ENCODE measurements around the gene EDDM13. TPM values are rescaled to one million over a fixed set of nuclear protein-coding genes. Genes with fewer than 3 reads are reported as not detected.

EDDM13 gene
- total and polyA plus RNA-seq, 2 of the 8 experiments (the other 6 are each of a cell fraction or from before 2014, with no cell fraction given) = not detected

DNA sequence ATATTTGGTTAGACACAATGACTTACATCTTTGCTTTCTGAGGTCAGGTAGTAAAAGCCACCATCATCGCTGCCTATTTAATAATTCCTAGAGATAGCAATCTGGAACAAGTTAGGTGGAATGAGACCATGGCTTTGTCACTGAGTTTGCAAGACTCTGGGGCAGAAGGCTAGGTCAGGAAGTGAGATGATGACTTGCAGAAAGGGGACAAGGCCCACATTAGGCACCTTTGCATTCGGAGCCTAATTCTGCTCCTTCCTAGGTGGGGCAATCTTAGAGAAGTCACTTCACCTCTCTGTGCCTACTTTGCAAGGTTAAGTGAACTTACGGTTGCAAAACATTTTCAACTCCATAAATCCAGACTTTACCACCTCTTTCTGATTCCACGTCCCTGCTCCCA is 10.3 kb downstream of the EDDM13 start:
- H3K4me1 ChIP-seq (replicated peaks in 1 of 4; ENCODE audit: control insufficient read depth in 3 of 4, insufficient read depth in 4 of 4, low read length in 3 of 4) = no peaks in the 10 kb centered on the region
- no peak overlapping the region for H3K9ac ChIP-seq (replicated peaks in 1 of 4; ENCODE audit: extremely low read depth in 1 of 4, low read depth in 3 of 4, low read length in 3 of 4)
- H4K91ac ChIP-seq (replicated peaks; ENCODE audit: insufficient read length, low read length) = no peak overlapping the region
- no peak overlapping the region for H2BK15ac ChIP-seq (ENCODE audit: low read length)
- H3K23ac ChIP-seq (ENCODE audit: insufficient read length) = no peak overlapping the region
- no peak overlapping the region for H3K4ac ChIP-seq (replicated peaks; ENCODE audit: insufficient read length, low read depth, low read length)
- H2BK12ac ChIP-seq (ENCODE audit: low read depth, low read length) = no peak overlapping the region
- H3K9me3 ChIP-seq (ENCODE audit: insufficient read depth in 2 of 2, low read depth in 1 of 2, low read length in 1 of 2) = no peaks in the 10 kb centered on the region; a peak in 1 of 4 replicates
- no peaks in the 10 kb centered on the region for H3K23me2 ChIP-seq (ENCODE audit: low read depth, low read length)
- H2AFZ ChIP-seq (ENCODE audit: low read length) = no peak overlapping the region
- no peak overlapping the region for H3K4me2 ChIP-seq (ENCODE audit: insufficient read depth in 1 of 2, low read depth in 2 of 2, low read length in 2 of 2)
- H3K18ac ChIP-seq (ENCODE audit: extremely low read depth, low read length) = no peak overlapping the region
- no peak overlapping the region for H3K14ac ChIP-seq (ENCODE audit: insufficient read length)
- H2BK120ac ChIP-seq (replicated peaks; ENCODE audit: low read depth, low read length) = no peak overlapping the region
- H4K5ac ChIP-seq (ENCODE audit: insufficient read length, low read depth, low read length) = no peak overlapping the region
- WGBS, 2 experiments (ENCODE audit: extremely low coverage in 1 of 2, insufficient coverage in 1 of 2, insufficient read length in 1 of 2, insufficient replicate concordance in 2 of 2, low coverage in 1 of 2, low lambda C conversion rate in 2 of 2, missing lambda C conversion rate in 1 of 2) = 95% methylated on average over 4 of the region's 4 CpGs; no CpG with 5 or more reads in 1 of the 2 experiments
- H3K79me1 ChIP-seq (ENCODE audit: low read depth, low read length) = no peaks in the 10 kb centered on the region
- H2BK5ac ChIP-seq (ENCODE audit: low read depth, low read length) = no peak overlapping the region
- H3K56ac ChIP-seq (replicated peaks; ENCODE audit: insufficient read length, low read depth, low read length) = no peak overlapping the region
- no peak overlapping the region for H2BK20ac ChIP-seq (ENCODE audit: low read length)
- ChIA-PET CTCF (ENCODE audit: partially characterized antibody) (interaction anchor here (0.7 to 2.9 kb wide), 5 partner anchors 27 to 204 kb away, joined by 3 to 9 read pairs (median 5); no protein-coding TSS in a partner anchor), POLR2A (ENCODE audit: partially characterized antibody) (no interaction called here)
- DNase-seq (ENCODE audit: low read depth in 1 of 2, low spot score in 2 of 2) = no peak
- no peak for FAIRE-seq
- no peak overlapping the region for H4K8ac ChIP-seq (ENCODE audit: extremely low read depth, insufficient read depth, low read length)
- no peak overlapping the region for H3K27ac ChIP-seq (ENCODE audit: low read depth, low read length)
- H3K36me3 ChIP-seq (ENCODE audit: control insufficient read depth in 2 of 4, insufficient read depth in 4 of 4, low read length in 3 of 4) = no peaks in the 10 kb centered on the region
- H2AK5ac ChIP-seq (ENCODE audit: low read depth, low read length) = no peak overlapping the region
- no peak overlapping the region for H3K4me3 ChIP-seq (ENCODE audit: extremely low read depth in 1 of 4, insufficient read depth in 2 of 4, low read depth in 3 of 4, low read length in 4 of 4)
- H3K27me3 ChIP-seq (replicated peaks in 1 of 4; ENCODE audit: control insufficient read depth in 3 of 4, extremely low read depth in 1 of 4, insufficient read depth in 3 of 4, low read length in 3 of 4) = peaks cover 0 to 2% (median 0%) of the 10 kb centered on the region in 4 experiments; a peak in 1 of 7 replicates
- no peaks in the 10 kb centered on the region for H3K79me2 ChIP-seq (ENCODE audit: control insufficient read depth in 1 of 2, insufficient read depth in 2 of 2, low read length in 2 of 2)
- TF ChIP-seq SP4 (IDR thresholded peaks at IDR 0.05; ENCODE audit: low read length) (no peak), SIRT6 (IDR thresholded peaks at IDR 0.05; ENCODE audit: low read length) (no peak), RFX5 (IDR thresholded peaks at IDR 0.05; ENCODE audit: borderline replicate concordance, low read depth, low read length) (no peak), KDM5A (IDR thresholded peaks at IDR 0.05; ENCODE audit: low read length) (no peak), POLR2A (IDR thresholded peaks at IDR 0.05; ENCODE audit: control extremely low read depth in 1 of 2, low read depth in 2 of 2, low read length in 2 of 2) (no peak), SRF (IDR thresholded peaks at IDR 0.05; ENCODE audit: low read depth, low read length) (no peak), SAP30 (IDR thresholded peaks at IDR 0.05; ENCODE audit: insufficient read depth, insufficient replicate concordance, low read length) (no peak), CEBPB (IDR thresholded peaks at IDR 0.05; ENCODE audit: low read depth, low read length) (no peak)
- TF ChIP-seq, protein P1, sequence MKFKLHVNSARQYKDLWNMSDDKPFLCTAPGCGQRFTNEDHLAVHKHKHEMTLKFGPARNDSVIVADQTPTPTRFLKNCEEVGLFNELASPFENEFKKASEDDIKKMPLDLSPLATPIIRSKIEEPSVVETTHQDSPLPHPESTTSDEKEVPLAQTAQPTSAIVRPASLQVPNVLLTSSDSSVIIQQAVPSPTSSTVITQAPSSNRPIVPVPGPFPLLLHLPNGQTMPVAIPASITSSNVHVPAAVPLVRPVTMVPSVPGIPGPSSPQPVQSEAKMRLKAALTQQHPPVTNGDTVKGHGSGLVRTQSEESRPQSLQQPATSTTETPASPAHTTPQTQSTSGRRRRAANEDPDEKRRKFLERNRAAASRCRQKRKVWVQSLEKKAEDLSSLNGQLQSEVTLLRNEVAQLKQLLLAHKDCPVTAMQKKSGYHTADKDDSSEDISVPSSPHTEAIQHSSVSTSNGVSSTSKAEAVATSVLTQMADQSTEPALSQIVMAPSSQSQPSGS (IDR thresholded peaks at IDR 0.05; ENCODE audit: low read length) = no peak
- H4K20me1 ChIP-seq (replicated peaks in 1 of 2; ENCODE audit: control insufficient read depth in 1 of 2, insufficient read depth in 2 of 2, low read length in 2 of 2) = no peaks in the 10 kb centered on the region
